HG02981 (cell line): ENCODE measurements around the gene DACH2.

Source experiments
- ATAC-seq: cut with Tn5 transposase; IDR thresholded peaks from one replicate; pipeline ENCODE4 v1.9.1; 2021; ENCODE audit warnings: mild to moderate bottlenecking, moderate library complexity; ENCODE audit not compliant: unreplicated experiment

Gene DACH2

GRCh38 chrX:86747091-86747490, 598.8 kb downstream of the DACH2 start:
- no peak for ATAC-seq

DNA sequence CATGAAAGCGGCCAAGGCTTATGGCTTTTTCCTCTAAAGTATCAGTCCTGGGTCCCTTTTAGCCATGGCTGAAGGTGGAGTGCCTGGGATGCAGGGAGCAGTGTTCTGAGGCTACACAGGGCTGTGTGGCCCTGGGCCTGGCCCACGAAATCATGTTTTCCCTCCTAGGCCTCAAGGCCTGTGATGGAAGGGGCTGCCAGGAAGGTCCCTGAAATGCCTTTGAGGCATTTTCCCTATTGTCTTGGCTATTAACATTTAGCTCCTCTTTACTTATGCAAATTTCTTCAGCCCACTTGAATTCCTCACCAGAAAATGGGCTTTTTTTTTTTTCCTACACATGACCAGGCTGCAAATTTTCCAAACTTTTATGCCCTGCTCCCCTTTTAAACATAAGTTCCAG, 657.0 kb downstream of the DACH2 start:
- ATAC-seq = no peak

GRCh38 chrX:86806786-86807185, 658.5 kb downstream of the DACH2 start:
- no peak for ATAC-seq

- ATAC-seq = no peak
Observed at GRCh38 chrX:86809651-86810050, 661.4 kb downstream of the DACH2 start.

DNA sequence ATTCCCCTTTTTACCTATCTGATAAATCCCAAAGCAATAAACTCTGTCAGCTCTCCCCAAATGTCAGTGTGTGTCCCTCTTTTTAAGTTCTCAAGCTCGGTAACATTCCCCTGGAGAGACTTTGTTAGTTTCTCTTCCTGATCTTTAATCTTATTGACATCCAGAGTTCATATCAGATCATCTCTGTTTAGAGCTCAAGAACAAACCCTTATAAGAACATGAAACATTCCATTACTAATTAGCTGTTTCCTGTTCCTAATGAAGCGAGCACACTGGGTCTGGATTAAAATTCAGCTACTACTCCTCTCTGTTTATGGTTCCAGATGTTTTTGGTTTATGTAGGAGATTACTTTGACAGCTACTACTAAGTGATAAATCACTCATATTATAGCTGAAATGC, 681.5 kb downstream of the DACH2 start:
- ATAC-seq = no peak

DNA sequence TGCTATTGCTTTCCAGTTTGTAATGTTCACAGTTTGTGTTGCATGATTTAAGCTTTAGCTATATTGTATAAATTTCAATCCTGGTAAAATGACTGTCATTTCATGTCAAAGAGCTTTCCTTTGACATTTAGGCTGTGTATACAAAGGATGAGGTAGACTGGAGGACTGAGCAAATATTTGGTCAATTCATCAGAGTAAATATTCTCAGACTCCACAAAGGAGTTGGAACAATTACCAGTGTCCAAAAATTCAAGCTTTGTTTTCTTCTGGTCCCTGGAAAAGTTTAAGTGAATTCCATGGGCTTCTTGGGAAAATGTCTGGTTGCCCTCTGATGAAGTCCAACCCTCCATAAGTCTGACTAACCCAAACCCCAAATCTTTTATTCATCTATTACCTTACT, 682.4 kb downstream of the DACH2 start:
- ATAC-seq = no peak

GRCh38 chrX:86845101-86845500, 696.9 kb downstream of the DACH2 start:
- no peak for ATAC-seq
